Measurements from ENCODE around the gene MAOB. TPM values are rescaled to one million over a fixed set of nuclear protein-coding genes. Genes with fewer than 3 reads are reported as not detected.

MAOB gene
- total RNA-seq, 2 donors from 2014 or later, result 24.6 to 40.6 TPM

- no peaks in the 10 kb centered on the region for H3K36me3 ChIP-seq
- H3K9me3 ChIP-seq, result no peaks in the 10 kb centered on the region
- no peak overlapping the region for H3K27ac ChIP-seq
- ATAC-seq (ENCODE audit: insufficient number of reproducible peaks, low FRiP score, low read depth) (no peak), DNase-seq (ENCODE audit: low spot score) (no peak)
- no peak for TF ChIP-seq CTCF (IDR thresholded peaks at IDR 0.05)
- no peaks in the 10 kb centered on the region for H3K27me3 ChIP-seq (replicated peaks; ENCODE audit: insufficient read depth)
- no peak overlapping the region for H3K4me3 ChIP-seq
- no peaks in the 10 kb centered on the region for H3K4me1 ChIP-seq (ENCODE audit: control insufficient read depth in 1 of 2, low read depth in 2 of 2)
Measured at GRCh38 chrX:43718956-43719355, 163.3 kb downstream of the MAOB start.

DNA sequence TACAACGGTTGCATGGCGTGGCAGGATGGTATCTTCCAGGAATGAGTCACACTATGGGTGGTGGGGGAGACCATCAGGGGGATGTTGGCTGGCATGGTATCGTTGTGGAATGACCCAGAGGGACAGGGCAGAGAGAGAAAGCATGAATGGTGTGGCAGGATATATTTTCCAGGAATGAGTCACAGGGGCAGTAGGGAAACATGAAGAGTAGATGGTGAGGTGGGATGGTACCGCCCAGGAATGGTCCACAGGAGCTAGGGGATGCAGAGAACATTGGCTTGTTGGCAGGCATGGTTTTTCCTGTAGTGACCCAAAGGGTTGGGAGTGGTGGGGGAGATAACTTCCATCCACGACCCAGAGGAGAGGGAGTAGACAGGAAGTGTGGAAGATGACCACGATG, 163.7 kb downstream of the MAOB start:
- no peak overlapping the region for H3K4me3 ChIP-seq
- ATAC-seq (ENCODE audit: insufficient number of reproducible peaks, low FRiP score, low read depth) (no peak), DNase-seq (ENCODE audit: low spot score) (no peak)
- H3K27ac ChIP-seq, result no peak overlapping the region
- H3K9me3 ChIP-seq, result no peaks in the 10 kb centered on the region
- no peaks in the 10 kb centered on the region for H3K36me3 ChIP-seq
- H3K27me3 ChIP-seq (replicated peaks; ENCODE audit: insufficient read depth), result no peaks in the 10 kb centered on the region
- H3K4me1 ChIP-seq (ENCODE audit: control insufficient read depth in 1 of 2, low read depth in 2 of 2), result no peaks in the 10 kb centered on the region
- no peak for TF ChIP-seq CTCF (IDR thresholded peaks at IDR 0.05)

DNA sequence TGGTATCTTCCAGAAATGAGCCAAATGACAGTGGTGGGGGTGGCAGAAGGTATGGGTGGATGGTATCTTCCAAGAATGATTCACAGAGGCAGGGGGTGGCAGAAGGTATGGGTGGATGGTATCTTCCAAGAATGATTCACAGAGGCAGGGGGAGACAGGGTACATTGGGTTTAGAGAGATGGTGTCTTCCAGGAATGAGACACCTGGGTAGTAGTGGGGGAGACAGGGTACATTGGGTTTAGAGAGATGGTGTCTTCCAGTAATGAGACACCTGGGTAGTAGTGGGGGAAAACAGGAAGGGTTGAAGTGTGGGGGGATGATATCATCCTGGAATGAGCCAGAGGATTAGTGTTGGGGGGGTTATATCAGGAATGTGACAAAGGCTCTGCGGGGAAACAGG, 164.2 kb downstream of the MAOB start:
- no peak overlapping the region for H3K4me3 ChIP-seq
- no peak for TF ChIP-seq CTCF (IDR thresholded peaks at IDR 0.05)
- ATAC-seq (ENCODE audit: insufficient number of reproducible peaks, low FRiP score, low read depth) (no peak), DNase-seq (ENCODE audit: low spot score) (no peak)
- H3K27ac ChIP-seq, result no peak overlapping the region
- no peaks in the 10 kb centered on the region for H3K27me3 ChIP-seq (replicated peaks; ENCODE audit: insufficient read depth)
- no peaks in the 10 kb centered on the region for H3K9me3 ChIP-seq
- H3K4me1 ChIP-seq (ENCODE audit: control insufficient read depth in 1 of 2, low read depth in 2 of 2), result no peaks in the 10 kb centered on the region
- no peaks in the 10 kb centered on the region for H3K36me3 ChIP-seq

- ATAC-seq (ENCODE audit: insufficient number of reproducible peaks, low FRiP score, low read depth) (no peak), DNase-seq (ENCODE audit: low spot score) (no peak)
- no peak for TF ChIP-seq CTCF (IDR thresholded peaks at IDR 0.05)
- Histone ChIP-seq H3K9me3 (no peaks in the 10 kb centered on the region), H3K4me1 (ENCODE audit: control insufficient read depth in 1 of 2, low read depth in 2 of 2) (no peaks in the 10 kb centered on the region), H3K27me3 (replicated peaks; ENCODE audit: insufficient read depth) (no peaks in the 10 kb centered on the region), H3K4me3 (no peak overlapping the region), H3K36me3 (no peaks in the 10 kb centered on the region), H3K27ac (no peak overlapping the region)
Measured at GRCh38 chrX:43717161-43717560, 165.1 kb downstream of the MAOB start.

GRCh38 chrX:43716696-43717095, 165.6 kb downstream of the MAOB start:
- H3K27me3 ChIP-seq (replicated peaks; ENCODE audit: insufficient read depth), result no peaks in the 10 kb centered on the region
- ATAC-seq (ENCODE audit: insufficient number of reproducible peaks, low FRiP score, low read depth), result no peak
- no peaks in the 10 kb centered on the region for H3K9me3 ChIP-seq
- H3K27ac ChIP-seq, result no peak overlapping the region
- H3K4me1 ChIP-seq (ENCODE audit: control insufficient read depth in 1 of 2, low read depth in 2 of 2), result no peaks in the 10 kb centered on the region
- no peak for TF ChIP-seq CTCF (IDR thresholded peaks at IDR 0.05)
- no peaks in the 10 kb centered on the region for H3K36me3 ChIP-seq
- no peak for DNase-seq (ENCODE audit: low spot score)
- no peak overlapping the region for H3K4me3 ChIP-seq

Other genes with a start within 250 kb of the MAOB start
- gene MAOA, start 226.2 kb downstream of the MAOB start, total RNA-seq, result 10 to 100 TPM; 85.1 to 98.2 TPM
- gene NDP, start 90.9 kb upstream of the MAOB start, total RNA-seq, result under 1 TPM; 0.27 to 0.71 TPM